Left lobe of liver (tissue), 2 donors: ENCODE measurements around the gene PCDH9. TPM values are rescaled to one million over a fixed set of nuclear protein-coding genes. Genes with fewer than 3 reads are reported as not detected.
"Not testable (repeated sequence)": the region's sequence is repeated elsewhere in the genome, so short reads cannot be mapped to it uniquely, and the experiment has no call there.

ENCODE experiments used
- ATAC-seq: fragments of 200-7000 bp; cut with Tn5 transposase; one replicate; pipeline ENCODE4 v1.9.1; 2020; ENCODE audit warnings: mild to moderate bottlenecking, moderate library complexity
- DNase-seq: peaks from one replicate; pipeline ENCODE4 v3.0.0-alpha.2; 2020; ENCODE audit warnings: low spot score
- total RNA-seq: library from RNA; stranded (reverse); gene quantifications from one replicate; pipeline ENCODE4 v1.2.1, GENCODE V29; 2021
- donor health status: DM: no; HTN: no; CAD: no; lungs with moderate emphysema.
- donor health status: DM: no; HTN: yes; CAD: no.

The PCDH9 gene
- total RNA-seq, 1 donor from 2014 or later: 2.4 TPM

DNA sequence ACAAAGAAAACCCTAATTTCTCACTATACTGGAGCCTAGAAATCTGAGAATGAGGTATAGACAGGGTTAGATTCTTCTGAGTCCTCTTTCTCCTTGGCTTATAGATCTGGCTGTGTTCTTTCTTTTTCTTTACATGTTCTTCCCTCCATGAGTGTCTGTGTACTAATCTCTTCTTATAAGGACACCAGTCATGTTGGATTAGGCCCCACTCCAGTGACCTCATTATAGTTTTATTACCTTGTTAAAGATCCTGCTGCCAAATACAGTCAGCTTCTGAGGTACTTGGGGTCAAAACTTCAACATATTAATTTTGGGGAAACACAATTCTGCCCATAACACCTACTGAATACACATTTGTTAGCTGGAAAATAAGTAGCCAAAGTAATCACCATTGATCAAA is 302.6 kb downstream of the PCDH9 start:
- DNase-seq (no peak), ATAC-seq (no peak)

DNA sequence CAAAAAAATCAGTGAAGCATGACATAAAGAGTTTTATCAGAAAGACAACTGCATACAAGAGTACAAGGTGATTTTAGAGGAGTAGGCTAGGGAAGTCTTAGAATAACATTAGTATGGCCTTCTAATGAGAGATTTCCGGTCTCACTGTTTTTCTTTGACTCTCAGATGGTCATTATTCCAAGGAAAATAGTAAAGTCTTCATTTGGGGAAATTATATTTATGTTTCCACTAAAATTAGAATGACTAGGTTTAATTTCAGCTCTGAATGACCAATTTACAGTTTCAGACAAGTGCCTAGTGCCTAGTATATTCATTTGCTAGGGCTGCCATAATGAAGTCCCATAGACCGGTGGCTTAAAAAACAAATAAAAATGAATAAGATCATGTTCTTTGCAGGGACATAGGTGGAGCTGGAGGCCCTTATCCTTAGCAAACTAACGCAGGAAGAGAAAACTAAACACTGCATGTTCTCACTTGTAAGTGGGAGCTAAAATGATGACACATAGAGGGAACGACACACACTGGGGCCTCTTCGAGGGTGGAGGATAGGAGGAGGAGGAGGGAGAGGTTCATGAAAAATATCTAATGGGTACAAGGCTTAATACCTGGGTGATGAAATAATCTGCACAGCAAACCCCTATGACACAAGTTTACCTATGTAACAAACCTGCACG is 303.1 kb downstream of the PCDH9 start:
- ATAC-seq (no peak), DNase-seq (no peak)

DNA sequence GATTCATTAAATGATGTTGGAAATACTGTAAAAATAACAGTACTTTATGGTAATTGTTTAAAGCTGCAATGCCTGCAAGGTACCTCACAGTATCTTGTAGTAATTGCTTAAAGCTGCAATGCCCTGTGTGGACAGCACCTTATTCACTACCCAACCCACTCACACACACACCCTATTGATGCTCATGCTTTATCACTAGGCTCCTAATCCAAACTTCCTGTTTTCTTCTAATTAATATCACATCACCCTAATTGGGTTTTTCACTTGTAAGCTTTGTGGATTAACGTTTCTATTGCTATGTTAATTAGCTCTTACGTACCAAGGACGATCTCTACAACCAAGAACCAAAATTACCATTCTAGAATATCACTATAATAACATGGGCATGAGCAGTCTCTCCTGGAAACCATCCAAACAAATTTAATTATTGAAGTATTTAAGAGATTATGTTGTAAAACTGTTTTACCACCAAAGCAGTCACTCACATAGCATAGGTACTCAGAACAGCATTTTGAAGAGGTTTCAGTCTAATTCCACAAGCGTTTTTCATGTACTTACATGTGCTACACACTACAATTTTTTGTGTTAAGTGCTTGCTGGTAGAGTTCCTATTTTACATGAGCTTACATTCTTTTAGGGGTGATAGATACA is 303.8 kb downstream of the PCDH9 start:
- DNase-seq: no peak
- no peak for ATAC-seq

DNA sequence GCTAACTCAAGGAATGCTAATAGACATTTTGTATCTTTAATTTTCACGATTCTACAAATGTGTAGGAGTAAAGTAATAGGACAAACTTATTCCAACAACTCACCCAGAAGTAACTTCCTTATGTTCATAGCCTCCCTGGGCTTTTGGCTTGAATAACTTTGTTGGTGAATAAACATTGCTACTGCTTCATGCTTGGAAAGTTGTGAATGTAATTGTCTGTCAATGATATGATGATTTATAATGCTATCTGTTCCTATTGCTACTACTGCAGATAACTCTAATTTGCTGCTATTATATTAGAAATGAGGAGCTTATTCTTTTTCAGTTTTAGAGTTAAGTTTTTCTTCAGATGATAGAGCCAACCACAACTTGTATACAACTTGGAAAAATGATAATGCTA is 307.7 kb downstream of the PCDH9 start:
- ATAC-seq: no peak
- DNase-seq: no peak

DNA sequence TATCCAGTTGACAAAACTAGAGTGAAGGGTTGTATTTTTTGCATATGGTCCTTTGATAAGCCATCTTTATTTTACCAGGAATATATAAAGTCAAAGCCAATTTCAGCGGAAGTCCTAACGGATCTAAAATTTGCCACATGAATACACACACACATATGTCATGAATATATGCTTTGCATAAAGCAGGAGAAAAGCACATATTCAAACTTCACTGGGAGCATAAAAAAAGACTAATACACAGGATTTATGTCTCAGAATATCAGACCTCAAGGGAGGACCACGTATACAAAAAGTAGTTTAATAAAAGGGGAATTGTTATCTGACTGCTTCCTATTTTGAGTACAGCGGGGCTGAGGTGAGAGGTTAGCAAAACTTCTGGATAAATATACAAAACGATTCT is 308.7 kb downstream of the PCDH9 start:
- no peak for ATAC-seq
- no peak for DNase-seq

DNA sequence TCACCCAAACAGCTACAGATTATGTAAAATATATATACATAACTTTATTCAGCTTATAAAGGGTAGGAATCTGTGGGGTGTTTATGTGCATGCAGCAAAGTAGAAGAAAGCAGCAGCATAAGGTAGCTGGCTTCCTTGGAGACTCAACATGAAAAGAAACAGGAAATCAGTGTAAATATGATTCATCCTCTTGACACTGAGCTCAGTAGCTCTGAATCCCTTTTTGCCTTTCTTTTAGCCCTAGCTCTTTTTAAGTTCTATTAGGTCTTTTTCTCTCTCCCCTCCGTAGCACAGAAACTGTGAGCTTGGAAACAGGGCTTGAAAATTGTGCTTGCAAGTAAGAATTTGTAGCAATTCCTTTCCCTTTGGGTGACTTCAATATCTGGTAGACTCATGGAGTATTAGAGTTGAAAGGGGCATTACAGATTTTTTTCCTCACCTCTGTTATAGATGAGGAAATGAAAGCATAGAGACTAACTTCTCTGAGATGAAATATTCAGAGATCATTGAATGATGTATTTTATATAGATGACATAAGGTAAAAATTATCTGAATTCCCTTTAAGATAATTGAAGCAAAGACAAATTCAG is 314.4 kb downstream of the PCDH9 start:
- ATAC-seq (no peak), DNase-seq (no peak)

DNA sequence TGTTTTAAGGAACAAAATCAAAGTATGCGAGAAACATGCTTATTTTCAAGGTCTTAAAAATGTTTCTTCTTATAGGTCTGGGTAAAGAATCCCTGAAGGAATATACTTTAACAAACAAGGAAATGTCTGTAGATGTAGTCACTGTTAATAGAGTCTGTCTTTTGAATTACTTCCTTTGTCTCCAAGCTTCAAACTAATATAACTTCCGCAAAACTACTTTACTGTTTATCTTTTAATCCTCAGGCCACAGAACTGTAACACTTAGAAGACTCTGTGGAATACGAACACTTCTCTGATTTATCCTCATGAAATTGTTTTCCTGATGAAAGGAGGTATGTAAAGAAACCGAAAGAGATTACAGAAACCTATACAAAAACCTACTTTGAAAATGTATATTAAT is 316.0 kb downstream of the PCDH9 start:
- DNase-seq (no peak), ATAC-seq (no peak)

DNA sequence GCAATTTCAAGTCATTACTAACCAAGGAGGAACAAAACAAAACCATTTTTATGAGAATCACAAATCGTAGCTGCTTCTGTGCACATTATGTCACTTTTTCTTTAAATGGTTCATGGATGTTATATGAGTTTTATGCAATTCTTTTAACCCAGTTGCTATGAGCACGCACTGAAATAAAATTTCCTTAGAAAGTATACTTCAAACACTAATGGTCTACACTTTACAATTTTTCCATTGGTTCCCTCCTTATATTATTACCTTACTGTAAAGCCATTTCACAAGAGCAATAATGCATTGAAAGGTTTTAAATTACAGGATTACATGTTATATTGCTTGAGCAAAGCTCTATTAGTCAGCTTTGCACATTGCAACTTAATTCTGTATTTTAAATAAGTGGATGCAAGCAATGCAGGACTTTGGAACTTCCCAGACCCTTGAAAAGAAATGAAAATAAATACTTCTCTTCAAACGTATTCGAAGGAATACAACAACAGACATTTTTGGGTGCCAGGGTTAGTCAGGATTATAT is 318.7 kb downstream of the PCDH9 start:
- no peak for ATAC-seq

DNA sequence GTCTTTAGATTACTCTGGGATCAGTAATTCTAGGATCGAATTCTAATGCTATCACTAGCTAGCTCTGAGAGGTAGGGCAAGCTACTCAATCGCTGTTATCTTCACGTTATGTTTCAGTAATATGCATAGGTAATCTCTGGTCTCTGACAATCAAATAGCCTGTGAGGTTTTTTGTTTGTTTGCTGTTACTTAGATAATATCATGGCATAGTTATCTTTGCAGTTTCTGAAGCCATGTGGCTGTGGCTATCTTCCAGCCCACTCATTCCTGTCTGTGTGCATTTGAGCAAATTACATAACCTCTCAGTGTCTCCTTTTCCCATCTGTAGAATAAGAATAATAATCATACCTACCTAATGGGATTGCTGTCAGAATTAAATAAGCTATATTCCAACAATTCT is 330.2 kb downstream of the PCDH9 start:
- ATAC-seq (no peak), DNase-seq (no peak)

More for the DNA sequence above, 318.7 kb downstream of the PCDH9 start:
- no peak for DNase-seq

DNA sequence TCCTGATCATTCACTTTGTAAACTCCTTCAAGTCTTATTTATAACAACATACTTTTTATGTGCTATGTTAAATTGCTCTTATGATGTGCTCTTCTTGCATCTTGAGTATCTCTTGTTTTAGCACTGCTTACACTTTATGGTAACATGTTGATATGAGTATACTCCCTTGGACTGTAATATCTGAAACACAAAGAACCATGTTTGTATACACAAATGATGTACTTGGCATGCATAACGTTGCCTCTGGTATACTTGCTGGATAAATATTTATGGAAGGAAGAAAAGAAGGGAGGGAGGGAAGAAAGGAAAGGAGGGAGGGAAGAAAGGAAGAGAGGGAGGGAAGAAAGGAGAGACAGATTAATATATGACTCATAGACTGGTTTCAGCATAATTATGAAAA is 333.2 kb downstream of the PCDH9 start:
- ATAC-seq: no peak
- no peak for DNase-seq

DNA sequence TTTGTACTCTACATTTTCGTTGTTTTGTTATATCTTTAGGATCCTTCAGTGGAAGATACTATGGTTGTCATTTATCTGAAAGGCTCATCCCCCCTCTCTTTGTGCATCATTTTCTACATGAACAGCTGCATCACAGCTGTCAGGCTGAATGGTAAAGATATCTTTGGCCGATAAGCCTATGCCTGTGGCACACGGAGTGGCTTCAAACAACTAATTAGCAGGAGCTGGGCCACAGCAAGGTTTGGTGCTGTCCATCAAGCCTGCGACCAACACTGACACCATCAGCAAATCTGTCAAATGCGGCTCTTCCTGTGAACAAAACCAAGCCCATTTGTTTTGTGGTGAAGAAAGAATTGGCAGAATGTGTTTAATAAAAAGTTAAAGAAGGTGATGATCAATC is 334.4 kb downstream of the PCDH9 start:
- no peak for DNase-seq

DNA sequence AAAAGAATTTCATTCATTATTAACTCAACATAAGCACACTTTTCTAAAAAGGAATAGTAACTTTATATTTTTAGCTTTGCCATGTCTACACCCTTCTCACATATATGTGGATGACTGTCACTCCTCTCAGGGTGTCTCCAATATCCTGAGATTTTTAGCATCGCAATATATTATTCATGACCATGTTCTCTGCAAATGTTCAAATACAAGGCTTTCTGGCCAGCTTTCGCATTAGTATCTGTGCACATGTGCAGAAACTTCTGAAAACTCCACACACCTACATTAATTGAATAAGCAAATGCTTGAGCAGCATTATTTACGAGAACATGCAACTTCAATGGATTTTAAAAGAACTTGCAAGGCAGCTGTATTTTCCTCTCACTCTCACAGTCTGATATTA is 334.8 kb downstream of the PCDH9 start:
- ATAC-seq (no peak), DNase-seq (no peak)

More for the DNA sequence above, 334.4 kb downstream of the PCDH9 start:
- ATAC-seq: no peak

DNA sequence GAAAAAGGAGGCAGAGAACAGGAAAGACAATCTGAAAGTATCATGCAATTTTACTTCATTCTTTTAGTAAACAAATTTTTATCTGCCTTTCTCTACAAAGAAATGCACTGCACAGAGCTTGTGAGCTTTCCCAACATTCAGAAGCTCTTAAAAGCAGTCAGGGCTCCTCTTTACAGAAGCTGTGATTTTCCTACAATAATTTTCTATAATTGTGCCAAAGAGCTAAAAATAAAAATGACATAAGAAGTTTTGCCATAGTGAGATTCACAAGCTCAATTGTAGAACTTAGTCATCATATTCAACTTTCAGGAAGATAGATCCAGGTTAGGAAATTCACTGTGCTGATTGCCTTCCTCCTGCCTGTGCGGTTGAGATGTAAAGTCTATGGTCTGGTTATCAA is 341.4 kb downstream of the PCDH9 start:
- DNase-seq (no peak), ATAC-seq (no peak)

DNA sequence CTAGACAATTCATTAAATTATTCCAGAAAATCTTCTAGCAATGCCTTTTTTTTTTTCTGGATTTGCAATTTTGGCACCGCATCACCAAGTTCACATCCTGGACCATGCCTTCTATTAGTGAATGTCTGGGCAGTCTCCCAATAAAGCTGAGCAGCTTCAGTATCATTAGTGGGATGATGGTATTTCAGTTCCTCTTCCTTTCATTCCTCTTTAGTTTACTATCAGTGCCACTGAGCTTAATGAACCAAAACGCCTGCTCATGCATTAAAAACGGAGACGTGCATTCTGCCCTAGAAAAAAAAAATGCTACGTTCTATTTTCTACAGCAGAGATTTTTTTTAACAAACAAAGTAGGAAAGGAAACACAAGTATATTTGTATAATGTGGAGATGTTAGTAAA is 343.0 kb downstream of the PCDH9 start:
- no peak for ATAC-seq
- no peak for DNase-seq

DNA sequence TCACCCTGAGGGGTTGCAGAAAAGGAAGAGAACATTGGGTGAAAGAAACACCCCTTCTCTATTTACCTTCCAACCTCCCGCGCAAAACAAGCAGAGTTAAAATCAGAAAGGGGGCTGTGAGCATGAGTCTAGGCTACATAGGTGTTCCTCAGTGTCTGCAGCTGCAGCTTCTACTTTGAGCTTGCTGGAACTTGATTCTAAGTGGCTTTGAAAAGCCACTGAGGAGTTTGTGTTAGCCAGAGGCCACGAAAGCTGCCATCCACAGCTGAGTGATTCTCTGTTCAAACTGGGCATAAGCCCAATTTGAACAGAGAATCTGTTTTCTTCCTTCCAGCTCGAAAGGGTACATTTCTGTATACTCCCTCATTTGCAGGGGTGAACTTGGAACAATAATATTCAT is 343.9 kb downstream of the PCDH9 start:
- ATAC-seq: no peak
- DNase-seq: no peak

DNA sequence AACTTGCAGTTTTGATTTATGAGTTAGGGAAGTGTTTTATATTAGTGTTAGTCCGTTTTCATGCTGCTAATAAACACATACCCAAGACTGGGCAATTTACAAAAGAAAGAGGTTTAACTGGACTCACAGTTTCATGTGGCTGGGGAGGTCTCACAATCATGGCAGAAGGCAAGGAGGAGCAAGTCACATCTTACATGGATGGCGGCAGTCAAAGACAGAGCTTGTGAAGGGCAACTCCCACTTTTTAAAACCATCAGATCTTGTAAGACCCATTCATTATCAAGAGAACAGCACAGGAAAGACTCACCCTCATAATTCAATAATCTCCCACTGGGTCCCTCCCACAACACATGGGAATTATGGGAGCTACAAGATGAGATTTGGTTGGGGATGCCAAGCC is 349.0 kb downstream of the PCDH9 start:
- DNase-seq, ATAC-seq: not testable (repeated sequence)

DNA sequence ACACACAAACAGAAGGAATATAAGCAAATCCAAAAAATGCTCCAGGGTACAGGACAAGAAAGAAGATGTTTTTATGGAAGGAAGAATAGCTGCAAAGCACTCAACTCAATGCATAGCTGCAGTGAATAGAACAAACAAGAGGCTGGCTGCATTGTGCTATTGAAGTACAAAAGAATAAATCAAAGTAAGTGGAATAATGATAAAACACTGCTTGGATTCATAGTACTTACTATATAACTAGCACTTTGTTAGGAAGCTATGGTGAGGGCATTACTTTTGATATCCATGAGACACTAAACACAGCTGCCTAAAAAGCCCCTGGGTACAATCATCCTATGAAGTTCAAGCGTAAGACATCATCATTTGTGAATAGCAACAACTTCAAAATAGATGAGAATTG is 350.1 kb downstream of the PCDH9 start:
- no peak for DNase-seq
- no peak for ATAC-seq

DNA sequence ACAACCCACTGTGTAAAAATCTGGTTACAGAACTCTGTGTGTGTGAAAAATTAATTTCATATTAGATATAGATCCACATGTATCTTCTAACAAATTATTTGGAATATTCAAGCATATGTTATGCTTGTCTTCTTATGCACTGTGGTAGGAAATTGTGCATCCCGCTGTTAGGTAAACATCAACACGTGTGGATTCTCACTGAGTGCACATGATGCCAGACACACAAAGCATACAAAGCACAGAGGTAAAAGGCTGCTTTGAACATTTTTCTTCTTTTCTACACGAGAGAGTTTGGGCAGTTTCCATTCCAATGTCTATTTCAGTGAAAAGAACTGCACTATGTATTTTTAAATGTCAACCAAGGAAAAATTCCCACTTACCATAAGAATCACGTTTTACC is 354.9 kb downstream of the PCDH9 start:
- DNase-seq (no peak), ATAC-seq (no peak)

DNA sequence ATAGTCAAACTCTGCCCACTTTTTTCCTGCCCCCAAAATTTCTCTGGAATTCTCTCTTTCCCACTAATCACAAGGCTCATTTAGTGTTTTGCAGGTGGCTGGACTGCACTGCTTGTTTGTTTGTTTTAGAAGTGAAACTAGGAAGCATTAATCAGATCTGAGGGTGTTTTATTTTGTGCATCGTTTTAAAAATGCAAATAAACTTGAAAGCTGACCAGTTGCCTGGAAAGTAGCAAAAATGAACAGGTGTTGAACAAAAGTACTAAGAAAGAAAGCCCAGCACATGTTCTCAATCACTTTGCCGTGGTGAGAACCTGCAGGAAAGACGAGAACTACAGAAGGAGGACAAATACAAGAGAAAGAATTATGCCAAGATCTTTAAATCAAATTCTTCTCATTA is 365.5 kb downstream of the PCDH9 start:
- DNase-seq (no peak), ATAC-seq (no peak)

DNA sequence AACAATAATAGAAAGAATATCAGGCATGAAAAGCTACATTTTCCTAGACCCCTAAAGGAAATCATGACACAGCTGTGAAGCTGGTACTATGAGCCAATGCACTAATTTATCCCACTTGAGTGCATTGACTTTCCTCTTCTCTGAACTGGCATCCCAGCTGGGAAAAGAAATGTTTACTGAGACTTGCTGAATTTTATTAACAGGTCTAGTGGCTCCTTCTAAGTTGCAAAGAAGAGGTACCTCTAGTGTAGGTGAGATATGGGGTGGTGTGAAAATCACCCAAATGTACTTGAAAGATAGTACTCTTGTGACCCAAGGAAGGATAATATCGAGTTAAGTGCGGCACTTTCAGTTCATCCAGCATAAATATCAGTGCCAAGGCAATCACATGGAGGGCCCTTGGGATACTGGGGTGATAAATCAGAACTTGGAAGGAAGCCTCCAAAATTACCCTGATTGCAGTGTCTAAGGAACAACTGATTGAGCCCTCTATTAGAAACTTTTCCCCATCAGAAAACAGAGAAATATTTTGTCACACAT is 369.2 kb downstream of the PCDH9 start:
- no peak for ATAC-seq
- no peak for DNase-seq

DNA sequence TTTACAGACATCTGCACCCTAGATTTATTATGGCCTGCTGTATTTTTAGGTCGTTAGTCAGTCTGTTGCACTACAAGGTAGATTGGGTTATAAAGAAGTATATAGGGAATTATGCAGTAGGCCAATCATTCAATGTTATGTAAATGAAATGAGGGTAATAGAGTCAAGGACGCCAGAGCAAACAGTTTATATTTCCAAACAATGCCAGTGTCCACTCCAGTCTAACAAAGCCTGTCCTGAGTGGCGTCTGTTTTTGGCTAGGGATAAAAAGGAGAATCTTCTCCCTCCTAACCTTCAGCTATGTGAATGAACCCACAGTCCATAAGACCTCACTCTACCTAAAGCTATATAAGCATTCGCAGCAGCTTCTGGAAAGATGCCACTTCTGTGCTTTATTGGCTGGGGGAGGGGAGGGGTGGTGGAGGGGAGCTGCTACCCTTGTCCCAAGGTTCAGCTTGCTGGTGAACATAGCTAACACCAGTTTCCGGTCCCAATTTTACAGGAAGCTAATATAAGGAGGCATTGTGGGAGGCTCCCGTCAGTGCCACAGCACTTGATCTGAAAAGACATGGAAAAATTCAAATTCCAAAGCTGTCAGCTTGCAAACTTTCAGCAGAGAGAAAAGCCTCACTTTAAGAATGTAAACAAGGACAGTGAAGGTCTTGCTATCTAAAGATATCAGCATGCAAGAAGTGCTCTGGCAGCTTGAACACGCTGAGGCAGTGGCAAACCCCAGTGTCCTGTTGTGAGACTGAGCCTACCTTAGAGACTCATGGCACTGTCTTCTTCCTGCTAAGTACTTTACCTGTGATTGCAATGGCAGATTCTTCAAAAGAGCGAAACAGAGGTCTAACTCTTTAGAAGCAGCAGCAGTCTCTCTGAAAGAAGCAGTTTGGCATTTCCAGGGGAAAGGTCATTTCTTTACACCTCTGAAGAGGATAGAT is 369.9 kb downstream of the PCDH9 start:
- DNase-seq: no peak
- ATAC-seq: no peak
